ENCODE data around the gene FCRL3.

FCRL3 gene

GRCh38 chr1:157724537-157725220, 24.1 kb upstream of the FCRL3 start:
- ChIA-PET POLR2A (no interaction called here), CTCF (no interaction called here)
- TF ChIP-seq NFRKB (IDR thresholded peaks at IDR 0.05) (no peak), CTBP1 (IDR thresholded peaks at IDR 0.05; ENCODE audit: borderline replicate concordance) (no peak), ELF4 (IDR thresholded peaks at IDR 0.05) (no peak), FOXM1 (IDR thresholded peaks at IDR 0.05; ENCODE audit: borderline replicate concordance) (no peak), SP1 (IDR thresholded peaks at IDR 0.05) (no peak), HDGF (IDR thresholded peaks at IDR 0.05; ENCODE audit: borderline replicate concordance) (no peak), SUZ12 (IDR thresholded peaks at IDR 0.05) (no peak), BHLHE40 (IDR thresholded peaks at IDR 0.05; ENCODE audit: borderline replicate concordance) (no peak)
- TF ChIP-seq, protein P1, sequence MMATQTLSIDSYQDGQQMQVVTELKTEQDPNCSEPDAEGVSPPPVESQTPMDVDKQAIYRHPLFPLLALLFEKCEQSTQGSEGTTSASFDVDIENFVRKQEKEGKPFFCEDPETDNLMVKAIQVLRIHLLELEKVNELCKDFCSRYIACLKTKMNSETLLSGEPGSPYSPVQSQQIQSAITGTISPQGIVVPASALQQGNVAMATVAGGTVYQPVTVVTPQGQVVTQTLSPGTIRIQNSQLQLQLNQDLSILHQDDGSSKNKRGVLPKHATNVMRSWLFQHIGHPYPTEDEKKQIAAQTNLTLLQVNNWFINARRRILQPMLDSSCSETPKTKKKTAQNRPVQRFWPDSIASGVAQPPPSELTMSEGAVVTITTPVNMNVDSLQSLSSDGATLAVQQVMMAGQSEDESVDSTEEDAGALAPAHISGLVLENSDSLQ (IDR thresholded peaks at IDR 0.05), result no peak
- DNase-seq (ENCODE audit: extremely low spot score), result no peak

DNA sequence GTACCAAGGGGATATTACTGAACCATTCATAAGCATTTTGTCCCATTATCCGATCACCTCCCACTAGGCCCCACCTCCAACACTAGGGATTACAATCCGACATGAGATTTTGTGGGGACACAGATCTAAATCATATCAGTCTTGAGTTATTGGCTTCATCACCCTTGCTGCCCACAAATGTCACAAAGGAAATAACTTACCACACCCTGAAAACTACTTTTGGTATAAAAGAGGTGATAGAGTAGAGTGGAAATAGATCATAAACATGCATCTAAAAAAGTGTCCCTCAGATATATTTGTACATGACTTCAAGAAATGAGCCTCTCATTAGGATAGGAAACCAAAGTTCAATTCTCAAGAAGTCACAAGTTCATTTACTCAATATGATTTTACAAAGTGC, 22.6 kb upstream of the FCRL3 start:
- TF ChIP-seq FOXM1 (IDR thresholded peaks at IDR 0.05; ENCODE audit: borderline replicate concordance) (no peak), LEF1 (IDR thresholded peaks at IDR 0.05; ENCODE audit: borderline replicate concordance) (no peak), HDGF (IDR thresholded peaks at IDR 0.05; ENCODE audit: borderline replicate concordance) (no peak), L3MBTL2 (conservative IDR thresholded peaks at IDR 0.05) (no peak), FOXA1 (IDR thresholded peaks at IDR 0.05) (no peak), TARDBP (IDR thresholded peaks at IDR 0.05) (no peak), CTBP1 (IDR thresholded peaks at IDR 0.05; ENCODE audit: borderline replicate concordance) (no peak), SUZ12 (IDR thresholded peaks at IDR 0.05) (no peak), ELF4 (IDR thresholded peaks at IDR 0.05) (no peak)
- TF ChIP-seq, protein P1 (IDR thresholded peaks at IDR 0.05), result no peak
- no peak for DNase-seq (ENCODE audit: extremely low spot score)
- ChIA-PET CTCF (no interaction called here), POLR2A (no interaction called here)

DNA sequence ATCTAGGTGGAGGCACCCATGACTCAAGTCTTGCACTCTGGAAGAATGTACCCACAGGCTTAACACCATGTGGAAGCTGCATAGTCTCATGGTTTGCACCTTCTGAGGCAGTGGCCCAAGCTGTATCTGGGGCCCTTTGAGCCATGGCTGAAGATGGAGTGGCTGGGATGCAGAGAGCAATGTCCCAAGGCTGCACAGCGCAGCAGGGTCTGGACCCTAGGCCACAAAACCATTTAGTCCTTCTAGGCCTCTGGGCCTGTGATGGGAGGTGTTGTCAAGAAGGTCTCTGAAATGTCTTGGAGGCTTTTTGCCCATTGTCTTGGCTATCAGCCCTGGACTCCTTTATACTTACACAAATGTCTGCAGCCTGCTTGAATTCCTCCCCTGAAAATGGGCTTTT, 21.4 kb upstream of the FCRL3 start:
- no peak for DNase-seq (ENCODE audit: extremely low spot score)
- ChIA-PET CTCF (no interaction called here), POLR2A (no interaction called here)
- no peak for TF ChIP-seq SP1 (IDR thresholded peaks at IDR 0.05)
- TF ChIP-seq FOXA1 (IDR thresholded peaks at IDR 0.05), result no peak

DNA sequence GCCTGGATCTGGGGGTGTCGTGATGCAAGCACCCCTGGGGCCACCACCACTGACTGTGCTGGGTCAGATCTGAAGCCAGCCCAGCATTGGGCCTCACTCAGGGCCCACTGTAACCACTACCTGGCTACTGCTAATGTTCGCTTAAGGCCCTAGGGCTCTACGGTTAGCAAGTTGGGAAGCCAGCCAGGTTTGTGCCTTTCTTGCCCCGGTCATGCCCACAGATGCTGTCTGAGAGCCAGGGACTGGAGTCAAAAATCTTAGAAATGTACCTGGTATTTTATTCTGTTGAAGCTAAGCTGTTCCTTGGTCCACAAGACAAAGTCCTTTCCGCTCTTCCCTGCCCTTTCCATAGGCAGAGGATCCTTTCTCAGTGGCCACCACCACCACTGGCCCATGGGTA, 15.2 kb upstream of the FCRL3 start:
- POLR2A ChIA-PET, result no interaction called here
- no peak for DNase-seq (ENCODE audit: extremely low spot score)
- CTCF ChIA-PET, result no interaction called here
- no peak for TF ChIP-seq FOXA1 (IDR thresholded peaks at IDR 0.05)
- TF ChIP-seq CTBP1 (IDR thresholded peaks at IDR 0.05; ENCODE audit: borderline replicate concordance), result no peak
- no peak for TF ChIP-seq FOXM1 (IDR thresholded peaks at IDR 0.05; ENCODE audit: borderline replicate concordance)
- no peak for TF ChIP-seq ARNT (IDR thresholded peaks at IDR 0.05)
- TF ChIP-seq L3MBTL2 (conservative IDR thresholded peaks at IDR 0.05), result no peak
- no peak for TF ChIP-seq ZNF384 (IDR thresholded peaks at IDR 0.05)
- no peak for TF ChIP-seq SP1 (IDR thresholded peaks at IDR 0.05)
- TF ChIP-seq SUZ12 (IDR thresholded peaks at IDR 0.05), result no peak
- TF ChIP-seq TARDBP (IDR thresholded peaks at IDR 0.05), result no peak
- TF ChIP-seq, protein P1 (IDR thresholded peaks at IDR 0.05), result no peak
- no peak for TF ChIP-seq FOXK2 (IDR thresholded peaks at IDR 0.05)

GRCh38 chr1:157711802-157712201, 11.2 kb upstream of the FCRL3 start:
- TF ChIP-seq SP1 (IDR thresholded peaks at IDR 0.05) (no peak), SUZ12 (IDR thresholded peaks at IDR 0.05) (no peak), NFRKB (IDR thresholded peaks at IDR 0.05) (no peak), ZNF384 (IDR thresholded peaks at IDR 0.05) (no peak), BHLHE40 (IDR thresholded peaks at IDR 0.05; ENCODE audit: borderline replicate concordance) (no peak), FOXK2 (IDR thresholded peaks at IDR 0.05) (no peak), CTBP1 (IDR thresholded peaks at IDR 0.05; ENCODE audit: borderline replicate concordance) (no peak), ELF4 (IDR thresholded peaks at IDR 0.05) (no peak), HDGF (IDR thresholded peaks at IDR 0.05; ENCODE audit: borderline replicate concordance) (no peak), L3MBTL2 (conservative IDR thresholded peaks at IDR 0.05) (no peak)
- ChIA-PET POLR2A (no interaction called here), CTCF (no interaction called here)
- DNase-seq (ENCODE audit: extremely low spot score), result no peak

- TF ChIP-seq ELF4 (IDR thresholded peaks at IDR 0.05), result no peak
- TF ChIP-seq, protein P1 (IDR thresholded peaks at IDR 0.05), result no peak
- no peak for TF ChIP-seq CTBP1 (IDR thresholded peaks at IDR 0.05; ENCODE audit: borderline replicate concordance)
- no peak for TF ChIP-seq LEF1 (IDR thresholded peaks at IDR 0.05; ENCODE audit: borderline replicate concordance)
- no peak for TF ChIP-seq FOXM1 (IDR thresholded peaks at IDR 0.05; ENCODE audit: borderline replicate concordance)
- TF ChIP-seq FOXA1 (IDR thresholded peaks at IDR 0.05), result no peak
- no peak for TF ChIP-seq L3MBTL2 (conservative IDR thresholded peaks at IDR 0.05)
- TF ChIP-seq ZNF384 (IDR thresholded peaks at IDR 0.05), result no peak
- TF ChIP-seq HDGF (IDR thresholded peaks at IDR 0.05; ENCODE audit: borderline replicate concordance), result no peak
- no peak for TF ChIP-seq BHLHE40 (IDR thresholded peaks at IDR 0.05; ENCODE audit: borderline replicate concordance)
- TF ChIP-seq TARDBP (IDR thresholded peaks at IDR 0.05), result no peak
- no peak for TF ChIP-seq FOXK2 (IDR thresholded peaks at IDR 0.05)
- TF ChIP-seq SP1 (IDR thresholded peaks at IDR 0.05), result no peak
- no peak for TF ChIP-seq SUZ12 (IDR thresholded peaks at IDR 0.05)
- TF ChIP-seq ARNT (IDR thresholded peaks at IDR 0.05), result no peak
- no peak for DNase-seq (ENCODE audit: extremely low spot score)
- ChIA-PET CTCF (no interaction called here), POLR2A (no interaction called here)
These were observed 4.3 kb upstream of the FCRL3 start for GRCh38 chr1:157704878-157705277.
